HUES64 (cell line): ENCODE results near the gene KYAT1.

ENCODE experiments used
- H3K27ac ChIP-seq: 2 replicates; pipeline ENCODE4 v1.7.0; 2013; ENCODE audit warnings: low read depth, low read length, inconsistent platforms
- H3K27me3 ChIP-seq: 2 replicates; pipeline ENCODE4 v1.6.1; 2013; ENCODE audit warnings: mild to moderate bottlenecking, low read length; ENCODE audit not compliant: insufficient read depth
- H3K36me3 ChIP-seq: 2 replicates; pipeline ENCODE4 v1.6.1; 2013; ENCODE audit warnings: mild to moderate bottlenecking, low read length; ENCODE audit not compliant: insufficient read depth
- H3K4me1 ChIP-seq: 2 replicates; pipeline ENCODE4 v1.6.1; 2013; ENCODE audit warnings: mild to moderate bottlenecking, low read length, moderate library complexity; ENCODE audit not compliant: insufficient read depth
- H3K4me3 ChIP-seq: 2 replicates; pipeline ENCODE4 v1.5.1; 2013; ENCODE audit warnings: mild to moderate bottlenecking, low read length, moderate library complexity
- H3K9ac ChIP-seq: 2 replicates; pipeline ENCODE4 v1.6.1; 2013; ENCODE audit warnings: mild to moderate bottlenecking, low read depth, low read length
- H3K9me3 ChIP-seq: 2 replicates; pipeline ENCODE4 v1.6.1; 2013; ENCODE audit warnings: low read depth, low read length; ENCODE audit not compliant: insufficient read depth
- WGBS: fragments of 150-250, 120-280 bp; methylation state at CpG from one replicate; pipeline ENCODE4 v1.1.7; 2013; ENCODE audit warnings: missing lambda C conversion rate; 5-methylcytosine and 5-hydroxymethylcytosine counted together

The KYAT1 gene

DNA sequence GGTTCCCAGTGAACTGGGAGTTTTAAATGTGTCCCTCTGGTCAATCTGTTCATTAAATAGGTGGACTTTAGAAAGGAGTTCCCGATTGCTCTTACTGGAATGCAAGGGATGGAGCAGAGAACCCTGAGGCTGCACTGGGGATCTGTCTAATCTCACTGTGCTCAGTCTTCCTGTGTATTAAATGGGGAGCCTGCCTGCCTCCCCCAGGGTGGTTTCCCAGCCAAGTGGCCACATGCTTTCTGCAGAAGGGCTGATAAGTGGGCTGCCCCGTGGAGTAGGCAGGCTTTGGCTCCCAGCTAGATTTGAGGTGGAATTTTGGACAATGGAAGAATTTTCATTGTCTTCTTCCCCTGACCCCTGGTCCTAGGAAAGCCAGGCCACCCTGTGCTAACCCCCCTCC is 25.0 kb upstream of the KYAT1 start:
- Histone ChIP-seq H3K9ac (no peak overlapping the region), H3K4me3 (no peak overlapping the region), H3K36me3 (peaks cover 49% of the 10 kb centered on the region), H3K27ac (no peak overlapping the region), H3K27me3 (no peaks in the 10 kb centered on the region), H3K9me3 (no peaks in the 10 kb centered on the region), H3K4me1 (peaks cover 12% of the 10 kb centered on the region)
- WGBS, result 90% methylated on average over 2 of the region's 2 CpGs

DNA sequence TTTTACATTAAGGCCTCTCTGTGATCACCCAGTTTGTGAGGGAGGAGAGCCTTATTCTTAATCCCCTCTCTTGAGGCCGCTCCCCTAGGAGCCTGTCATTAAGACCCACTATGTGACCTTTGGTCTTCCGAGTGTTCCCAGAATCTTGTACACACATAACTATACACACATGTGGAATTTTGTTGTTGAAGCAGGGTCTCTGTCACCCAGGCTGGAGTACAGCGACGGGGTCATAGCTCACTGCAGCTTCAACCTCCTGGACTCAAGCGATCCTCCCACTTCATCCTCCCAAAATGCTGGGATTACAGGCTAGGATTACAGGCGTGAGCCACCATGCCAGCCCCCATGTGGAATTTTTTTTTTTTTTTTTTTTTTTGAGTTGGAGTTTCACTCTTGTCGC is 24.2 kb upstream of the KYAT1 start:
- H3K27ac ChIP-seq, result no peak overlapping the region
- 84% methylated on average over 6 of the region's 7 CpGs for WGBS
- peaks cover 4% of the 10 kb centered on the region for H3K4me1 ChIP-seq

DNA sequence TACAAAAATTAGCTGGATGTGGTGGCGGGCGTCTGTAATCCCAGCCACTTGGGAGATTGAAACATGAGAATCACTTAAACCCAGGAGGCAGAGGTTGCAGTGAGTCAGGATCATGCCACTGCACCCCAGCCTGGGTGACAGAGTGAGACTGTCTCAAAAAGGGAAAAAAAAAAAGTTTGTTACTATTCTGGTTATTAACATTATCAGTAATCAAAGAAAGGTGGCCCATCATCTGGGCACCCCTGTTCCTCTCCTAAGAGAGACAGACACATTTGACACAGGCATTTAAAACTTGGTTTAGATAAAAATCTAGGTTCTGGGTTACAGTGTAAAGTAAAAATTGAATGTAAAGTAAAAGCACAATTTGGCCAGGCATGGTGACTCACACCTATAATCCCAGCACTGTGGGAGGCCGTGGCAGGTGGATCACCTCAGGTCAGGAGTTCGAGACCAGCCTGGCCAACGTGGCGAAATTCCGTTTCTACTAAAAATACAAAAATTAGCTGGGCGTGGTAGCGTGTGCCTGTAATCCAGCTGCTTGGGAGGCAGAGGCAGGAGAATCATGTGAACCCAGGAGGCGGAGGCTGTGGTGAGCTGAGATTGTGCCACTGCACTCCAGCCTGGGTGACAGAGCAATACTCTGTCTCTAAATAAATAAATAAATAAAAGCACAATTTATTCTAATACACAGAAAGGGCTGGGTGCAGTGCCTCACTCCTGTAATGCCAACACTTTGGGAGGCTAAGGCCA is 22.3 kb upstream of the KYAT1 start:
- no peaks in the 10 kb centered on the region for H3K9me3 ChIP-seq
- no peaks in the 10 kb centered on the region for H3K27me3 ChIP-seq
- peaks cover 35% of the 10 kb centered on the region for H3K36me3 ChIP-seq
- no peak overlapping the region for H3K4me3 ChIP-seq
- no peak overlapping the region for H3K27ac ChIP-seq
- 97% methylated on average over 10 of the region's 10 CpGs for WGBS
- H3K9ac ChIP-seq, result no peak overlapping the region
- no peaks in the 10 kb centered on the region for H3K4me1 ChIP-seq

More for the DNA sequence above, 24.2 kb upstream of the KYAT1 start:
- Histone ChIP-seq H3K36me3 (peaks cover 51% of the 10 kb centered on the region), H3K9me3 (no peaks in the 10 kb centered on the region), H3K27me3 (no peaks in the 10 kb centered on the region), H3K4me3 (no peak overlapping the region), H3K9ac (no peak overlapping the region)

DNA sequence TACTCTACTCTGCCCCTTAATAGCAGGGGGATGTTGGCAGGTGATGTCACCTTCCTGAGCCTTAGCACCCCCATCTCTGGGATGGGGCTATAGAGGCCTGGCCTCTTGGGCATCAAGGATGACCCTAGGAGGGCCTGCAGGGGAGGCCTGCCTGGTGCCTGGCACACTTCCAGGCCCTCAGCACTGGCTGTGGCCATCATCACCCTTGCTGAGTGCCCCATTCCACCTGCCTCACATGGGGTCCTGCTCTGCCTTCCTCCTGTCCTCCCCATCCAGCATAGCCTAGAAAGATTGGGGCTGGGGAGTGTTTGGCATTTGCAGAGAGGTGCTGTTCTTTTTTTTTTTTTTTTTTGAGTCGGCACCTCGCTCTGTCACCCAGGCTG is 21.3 kb upstream of the KYAT1 start:
- WGBS, result 96% methylated on average over 2 of the region's 2 CpGs
- H3K4me1 ChIP-seq, result no peaks in the 10 kb centered on the region
- H3K36me3 ChIP-seq, result peaks cover 35% of the 10 kb centered on the region
- H3K27ac ChIP-seq, result no peak overlapping the region
- no peak overlapping the region for H3K9ac ChIP-seq
- H3K9me3 ChIP-seq, result no peaks in the 10 kb centered on the region
- H3K4me3 ChIP-seq, result no peak overlapping the region
- no peaks in the 10 kb centered on the region for H3K27me3 ChIP-seq

DNA sequence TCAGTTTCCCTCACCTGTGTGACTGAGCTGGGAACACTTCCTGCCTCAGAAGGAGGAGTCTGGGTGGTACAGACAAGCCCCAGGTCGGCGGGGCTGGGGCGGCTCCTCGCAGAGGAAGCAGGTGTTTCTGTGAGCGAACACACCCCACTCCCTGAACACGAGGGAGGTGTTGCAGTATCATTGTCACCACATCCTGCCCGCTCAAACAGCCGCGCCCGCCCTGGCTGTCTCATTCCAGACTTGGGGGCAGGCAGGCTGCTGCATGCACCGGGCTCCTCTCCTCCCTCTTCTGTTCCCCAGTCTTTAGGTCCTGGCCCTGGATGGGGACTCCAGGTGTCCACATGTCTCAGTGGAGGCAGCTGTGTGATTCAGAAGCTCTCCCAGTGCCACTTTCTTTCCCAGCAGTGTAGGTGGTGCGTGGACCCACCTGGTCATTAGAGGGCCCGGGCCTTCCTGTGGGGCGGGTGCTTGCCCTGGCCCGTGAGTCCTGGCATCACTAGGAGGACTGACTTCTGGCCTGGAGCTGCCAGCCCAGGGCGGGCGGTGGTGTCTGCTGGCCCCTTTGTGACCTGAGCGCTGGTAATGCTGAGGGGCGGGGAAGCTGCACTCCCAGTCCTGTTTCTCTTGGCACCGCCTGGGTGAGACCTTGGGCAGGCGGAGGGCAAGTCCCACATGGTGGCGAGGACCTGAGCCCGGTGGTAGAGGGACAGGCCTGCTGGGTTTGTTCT is 20.8 kb upstream of the KYAT1 start:
- Histone ChIP-seq H3K27me3 (no peaks in the 10 kb centered on the region), H3K4me1 (no peaks in the 10 kb centered on the region), H3K9ac (no peak overlapping the region), H3K4me3 (no peak overlapping the region), H3K9me3 (no peaks in the 10 kb centered on the region), H3K36me3 (peaks cover 35% of the 10 kb centered on the region), H3K27ac (no peak overlapping the region)
- WGBS, result 96% methylated on average over 23 of the region's 23 CpGs

DNA sequence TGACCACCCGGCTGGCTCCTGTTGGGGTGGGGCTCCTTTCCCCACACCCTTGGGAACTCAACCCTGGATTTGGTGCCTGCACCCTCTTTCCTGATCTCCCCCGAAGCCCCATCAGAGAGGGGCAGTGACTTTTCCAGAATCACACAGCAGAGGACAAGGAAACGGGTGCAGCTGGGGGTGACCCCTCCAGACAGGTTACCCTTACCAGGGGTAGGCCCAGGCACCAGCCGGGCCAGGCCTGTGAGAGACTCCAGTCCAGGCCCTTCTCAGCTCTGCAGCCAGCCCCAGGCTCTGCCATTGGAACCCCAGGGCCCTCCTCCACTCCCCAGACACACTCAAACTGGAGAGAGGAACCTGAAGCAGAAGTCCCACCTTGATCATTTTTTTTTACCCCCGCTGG is 20.1 kb upstream of the KYAT1 start:
- no peak overlapping the region for H3K4me3 ChIP-seq
- H3K27ac ChIP-seq, result no peak overlapping the region
- H3K36me3 ChIP-seq, result peaks cover 34% of the 10 kb centered on the region

DNA sequence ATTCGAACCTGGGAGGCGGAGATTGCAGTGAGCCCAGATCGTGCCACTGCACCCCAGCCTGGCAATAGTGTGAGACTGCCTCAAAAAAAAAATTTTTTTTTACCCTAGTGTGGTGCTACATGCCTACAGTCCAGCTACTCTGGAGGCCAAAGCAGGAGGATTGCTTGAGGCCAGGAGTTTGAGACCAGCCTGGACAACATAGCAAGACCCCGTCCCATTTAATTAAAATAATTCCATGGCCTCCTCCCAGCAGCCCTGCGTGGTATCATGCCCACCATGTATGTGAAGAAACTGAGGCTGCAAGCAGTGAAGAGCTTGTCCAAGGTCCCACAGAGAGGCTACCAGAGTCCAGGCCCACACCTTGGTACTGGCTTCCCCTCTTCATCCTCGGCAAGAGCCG is 19.6 kb upstream of the KYAT1 start:
- Histone ChIP-seq H3K27ac (no peak overlapping the region), H3K9ac (no peak overlapping the region)

More for the DNA sequence above, 20.1 kb upstream of the KYAT1 start:
- no peak overlapping the region for H3K9ac ChIP-seq
- H3K27me3 ChIP-seq, result no peaks in the 10 kb centered on the region
- H3K9me3 ChIP-seq, result no peaks in the 10 kb centered on the region
- WGBS, result 90% methylated on average over 5 of the region's 5 CpGs
- no peaks in the 10 kb centered on the region for H3K4me1 ChIP-seq

DNA sequence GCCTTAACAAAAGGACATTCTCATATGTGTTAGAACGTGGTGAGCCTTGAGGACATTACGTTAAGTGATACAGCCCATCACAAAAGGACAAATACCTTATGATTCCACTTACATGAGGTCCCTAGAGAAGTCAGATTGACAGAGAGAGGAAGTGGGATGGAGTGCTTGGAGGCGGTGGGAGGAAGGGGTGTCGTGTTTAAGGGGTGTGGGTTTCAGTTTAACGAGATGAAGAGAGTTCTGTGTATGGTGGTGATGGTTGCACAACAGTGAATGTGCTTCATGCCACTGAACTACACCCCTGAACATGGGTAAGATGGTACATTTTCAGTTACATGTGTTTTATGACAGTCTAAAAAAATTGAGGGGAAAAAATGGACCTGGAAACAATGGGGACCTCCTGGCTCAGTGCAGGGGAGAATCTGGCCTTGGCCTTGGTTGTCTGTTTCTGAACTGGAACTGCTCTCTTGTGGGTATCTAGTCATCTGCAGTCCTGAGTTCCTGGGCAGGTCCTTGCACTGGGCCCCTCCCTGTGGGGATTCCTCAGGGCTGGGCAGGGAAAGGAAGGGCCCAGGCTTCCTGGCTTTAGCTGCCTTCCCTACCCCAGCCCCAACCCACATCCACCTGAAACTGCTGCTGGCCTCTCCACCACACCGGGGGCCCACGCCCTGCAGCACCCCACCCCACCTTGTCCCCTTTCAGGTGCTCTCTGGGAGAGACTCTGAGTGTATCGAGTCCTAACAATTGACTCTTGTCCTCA is 18.0 kb upstream of the KYAT1 start:
- WGBS, result 95% methylated on average over 8 of the region's 8 CpGs

More for the DNA sequence above, 19.6 kb upstream of the KYAT1 start:
- Histone ChIP-seq H3K36me3 (peaks cover 34% of the 10 kb centered on the region), H3K4me3 (no peak overlapping the region), H3K4me1 (no peaks in the 10 kb centered on the region), H3K9me3 (no peaks in the 10 kb centered on the region), H3K27me3 (no peaks in the 10 kb centered on the region)
- 96% methylated on average over 7 of the region's 7 CpGs for WGBS

DNA sequence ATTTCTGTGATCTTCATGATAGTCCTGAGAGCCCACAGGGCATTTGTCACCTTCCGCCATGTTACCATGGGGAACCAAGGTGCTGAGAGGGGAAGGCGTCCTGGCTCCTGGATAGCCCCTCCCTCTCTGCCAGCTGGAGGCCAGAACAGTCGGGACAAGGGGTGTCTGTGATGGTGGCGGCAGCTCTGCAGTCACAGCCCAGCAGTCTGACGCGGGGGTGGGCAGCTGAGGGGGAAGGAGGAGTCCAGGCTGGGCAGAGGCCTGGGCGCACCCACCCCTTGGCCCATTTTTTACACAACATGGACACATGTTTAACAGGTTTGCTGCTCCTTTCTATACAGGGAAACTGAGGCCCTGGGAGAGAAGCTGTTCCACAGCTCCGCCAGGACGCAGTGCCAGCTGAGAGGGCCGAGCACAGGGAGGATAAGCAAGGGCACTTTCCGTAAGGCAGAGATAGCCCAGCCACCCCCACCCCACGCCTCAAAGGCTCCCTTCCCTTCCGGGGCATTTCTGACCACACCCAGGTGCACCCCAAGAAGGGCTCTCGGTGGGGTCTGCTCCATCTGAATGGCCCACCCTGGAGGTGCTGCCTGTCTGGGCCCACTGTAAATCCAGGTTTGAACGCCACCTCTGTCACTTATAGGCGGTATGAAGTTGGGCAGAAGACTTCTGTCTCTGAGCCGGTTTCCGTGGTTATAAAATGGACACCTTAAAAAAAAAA is 17.3 kb upstream of the KYAT1 start:
- Histone ChIP-seq H3K27me3 (no peaks in the 10 kb centered on the region), H3K4me3 (no peak overlapping the region), H3K4me1 (peaks cover 14% of the 10 kb centered on the region), H3K9me3 (no peaks in the 10 kb centered on the region), H3K36me3 (peaks cover 52% of the 10 kb centered on the region), H3K27ac (no peak overlapping the region), H3K9ac (no peak overlapping the region)
- WGBS, result 96% methylated on average over 18 of the region's 18 CpGs

More for the DNA sequence above, 18.0 kb upstream of the KYAT1 start:
- Histone ChIP-seq H3K9me3 (no peaks in the 10 kb centered on the region), H3K36me3 (peaks cover 50% of the 10 kb centered on the region), H3K27ac (no peak overlapping the region), H3K4me1 (peaks cover 13% of the 10 kb centered on the region), H3K9ac (no peak overlapping the region), H3K27me3 (no peaks in the 10 kb centered on the region), H3K4me3 (no peak overlapping the region)

DNA sequence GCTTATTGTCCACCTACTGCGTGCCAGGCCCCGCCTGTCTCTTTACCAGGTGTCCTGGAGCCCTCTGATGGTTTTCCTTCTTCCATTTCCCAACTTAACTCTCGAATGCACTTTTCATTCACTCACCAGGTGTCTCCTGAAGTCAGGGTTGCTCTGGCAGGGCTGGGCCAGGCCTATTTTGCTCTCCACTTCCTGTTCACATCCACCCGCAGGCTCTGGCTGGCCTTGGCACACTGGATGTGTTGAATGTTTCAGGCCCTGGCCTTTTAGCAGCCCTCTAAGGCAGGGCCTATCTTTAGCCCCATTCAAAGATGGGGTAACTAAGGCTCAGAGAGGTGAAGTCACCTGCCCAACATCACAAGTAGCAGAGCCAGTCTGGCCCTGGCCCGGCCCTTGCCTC is 16.6 kb upstream of the KYAT1 start:
- H3K9me3 ChIP-seq, result no peaks in the 10 kb centered on the region
- peak overlapping the region; percentile 16; the same call in 1 of the 2 replicates for H3K9ac ChIP-seq
- no peaks in the 10 kb centered on the region for H3K27me3 ChIP-seq
- WGBS, result 95% methylated on average over 5 of the region's 5 CpGs
- peaks cover 14% of the 10 kb centered on the region for H3K4me1 ChIP-seq
- no peak overlapping the region for H3K4me3 ChIP-seq
- H3K36me3 ChIP-seq, result peaks cover 57% of the 10 kb centered on the region
- H3K27ac ChIP-seq, result no peak overlapping the region
